Lower lobe of right lung (tissue), 2 donors: ENCODE results near the gene RTRAF. TPM values are rescaled to one million over a fixed set of nuclear protein-coding genes. Genes with fewer than 3 reads are reported as not detected.

Experiments used
- ATAC-seq, 2 donors: fragments of 200-7000 bp; cut with Tn5 transposase; one replicate each; pipeline ENCODE4 v1.9.1; 2020 to 2022; ENCODE audit warnings: mild to moderate bottlenecking in 2 of 2, moderate library complexity in 2 of 2
- DNase-seq: peaks from one replicate; pipeline ENCODE4 v3.0.0-alpha.2; 2020
- H3K27ac ChIP-seq: fragments of 200-600 bp; one replicate; pipeline ENCODE4 v1.8.0; 2022
- H3K27me3 ChIP-seq: fragments of 200-600 bp; one replicate; pipeline ENCODE4 v1.8.0; 2022; ENCODE audit warnings: low read depth
- H3K36me3 ChIP-seq: fragments of 200-600 bp; one replicate; pipeline ENCODE4 v1.8.0; 2022; ENCODE audit warnings: mild to moderate bottlenecking
- H3K4me1 ChIP-seq: fragments of 200-600 bp; one replicate; pipeline ENCODE4 v1.8.0; 2022
- H3K4me3 ChIP-seq: fragments of 200-600 bp; one replicate; pipeline ENCODE4 v1.8.0; 2022; ENCODE audit warnings: mild to moderate bottlenecking
- H3K9me3 ChIP-seq: fragments of 200-600 bp; one replicate; pipeline ENCODE4 v1.8.0; 2022
- CTCF ChIP-seq: fragments of 200-600 bp; IDR thresholded peaks from one replicate; pipeline ENCODE4 v1.8.0; 2022; ENCODE audit warnings: antibody characterized with exemption, mild to moderate bottlenecking
- intact Hi-C: fragments of 100-400 bp; cut with DNase I; formaldehyde crosslinking; loops from one replicate; pipeline ENCODE4 v1.11.0; 2022
- total RNA-seq: library from RNA; stranded (reverse); fragmentation: NEBNext Ultra II Directional; extraction: Animal tissue kit (Norgen Biotek cat#: 25700); gene quantifications from one replicate; pipeline ENCODE4 v1.2.1, GENCODE V29; 2021
- donor health status: DM: no; HTN: yes; CAD: no; lungs with severe emphysema.

The RTRAF gene
- total RNA-seq, 1 donor from 2014 or later, result 124 TPM

GRCh38 chr14:52049721-52050588 lies 60.6 kb downstream of the RTRAF start:
- H3K27ac ChIP-seq, result no peak overlapping the region
- intact Hi-C loops, result no loop called here
- ATAC-seq (no peak), DNase-seq (no peak)
- H3K4me3 ChIP-seq, result no peak overlapping the region
- TF ChIP-seq CTCF, result no peak
- no peaks in the 10 kb centered on the region for H3K36me3 ChIP-seq
- H3K9me3 ChIP-seq, result no peaks in the 10 kb centered on the region
- H3K4me1 ChIP-seq, result peaks cover 8% of the 10 kb centered on the region
- H3K27me3 ChIP-seq, result no peaks in the 10 kb centered on the region

GRCh38 chr14:52051251-52051650 lies 61.9 kb downstream of the RTRAF start:
- H3K27ac ChIP-seq, result peak overlapping the region; percentile 6
- no peak for TF ChIP-seq CTCF
- DNase-seq, result no peak
- no peaks in the 10 kb centered on the region for H3K9me3 ChIP-seq
- intact Hi-C loops, result no loop called here
- H3K36me3 ChIP-seq, result no peaks in the 10 kb centered on the region
- no peaks in the 10 kb centered on the region for H3K27me3 ChIP-seq
- H3K4me1 ChIP-seq, result peaks cover 8% of the 10 kb centered on the region
- ATAC-seq, result no peak
- H3K4me3 ChIP-seq, result no peak overlapping the region

GRCh38 chr14:52051871-52052270 lies 62.5 kb downstream of the RTRAF start:
- Histone ChIP-seq H3K9me3 (no peaks in the 10 kb centered on the region), H3K4me3 (no peak overlapping the region), H3K36me3 (no peaks in the 10 kb centered on the region), H3K4me1 (peaks cover 8% of the 10 kb centered on the region), H3K27ac (no peak overlapping the region), H3K27me3 (no peaks in the 10 kb centered on the region)
- intact Hi-C loops, result no loop called here
- no peak for TF ChIP-seq CTCF
- no peak for ATAC-seq
- DNase-seq, result no peak

GRCh38 chr14:52052288-52052943 lies 63.1 kb downstream of the RTRAF start:
- ATAC-seq (peak in 1 of 2 donors; percentile 35), DNase-seq (no peak)
- Histone ChIP-seq H3K27ac (peak overlapping the region; percentile 14), H3K27me3 (no peaks in the 10 kb centered on the region), H3K36me3 (no peaks in the 10 kb centered on the region), H3K9me3 (no peaks in the 10 kb centered on the region), H3K4me3 (no peak overlapping the region), H3K4me1 (peaks cover 8% of the 10 kb centered on the region)
- intact Hi-C loops, result no loop called here
- TF ChIP-seq CTCF, result no peak

DNA sequence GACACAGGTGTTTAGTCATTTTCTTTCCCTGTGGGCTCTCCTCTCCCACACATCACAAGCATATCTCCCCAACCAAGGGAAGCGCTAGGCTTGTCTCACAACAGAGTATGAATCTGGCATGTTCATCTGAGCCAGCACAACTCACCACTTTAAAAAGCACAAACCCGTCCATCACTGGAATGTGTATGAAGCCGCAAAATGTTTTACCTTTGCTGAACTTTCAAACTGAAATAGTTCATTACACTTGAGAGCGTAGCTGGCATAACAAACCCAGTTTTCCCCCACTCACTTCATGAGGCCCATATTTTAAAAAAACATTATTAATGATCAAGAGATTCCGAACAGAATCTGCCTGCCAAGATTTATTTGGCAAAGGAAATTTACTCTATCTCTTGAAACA lies 63.7 kb downstream of the RTRAF start:
- H3K9me3 ChIP-seq, result no peaks in the 10 kb centered on the region
- no peak for ATAC-seq
- DNase-seq, result no peak

More for the DNA sequence above, 63.7 kb downstream of the RTRAF start:
- Histone ChIP-seq H3K4me1 (peaks cover 8% of the 10 kb centered on the region), H3K27ac (peak overlapping the region; percentile 14), H3K4me3 (no peak overlapping the region), H3K27me3 (no peaks in the 10 kb centered on the region), H3K36me3 (no peaks in the 10 kb centered on the region)
- intact Hi-C loops, result no loop called here
- TF ChIP-seq CTCF, result no peak
